Activated CD8-positive, alpha-beta T cell treated with anti-CD3 and anti-CD28 coated beads for 36 hours (primary cell): ENCODE results near the gene LILRA5. TPM values are rescaled to one million over a fixed set of nuclear protein-coding genes. Genes with fewer than 3 reads are reported as not detected.
"Not testable (repeated sequence)": the region's sequence is repeated elsewhere in the genome, so short reads cannot be mapped to it uniquely, and the experiment has no call there.

Experiments
- ATAC-seq: fragments of 200-7000 bp; cut with Tn5 transposase; one replicate; pipeline ENCODE4 v1.10.0; 2021; ENCODE audit warnings: mild to moderate bottlenecking, moderate library complexity
- CTCF ChIA-PET: fragments of 350-600 bp; sonication (Branson Sonifier 250); formaldehyde crosslinking; loops from one replicate; lab custom pipeline; 2021; ENCODE audit warnings: antibody characterized with exemption; lab: Charles Lee
- POLR2A ChIA-PET: fragments of 350-600 bp; sonication (Branson Sonifier 250); formaldehyde crosslinking; loops from one replicate; lab custom pipeline; 2021; ENCODE audit warnings: antibody characterized with exemption; lab: Charles Lee
- DNase-seq: peaks from one replicate; pipeline ENCODE4 v3.0.0-alpha.2; 2020
- H3K27ac Mint-ChIP-seq: one replicate; pipeline ENCODE4 v1.8.0; 2021; ENCODE audit warnings: mild to moderate bottlenecking, mixed read lengths
- H3K27me3 Mint-ChIP-seq: one replicate; pipeline ENCODE4 v1.8.0; 2021; ENCODE audit warnings: mixed read lengths
- H3K36me3 Mint-ChIP-seq: one replicate; pipeline ENCODE4 v1.8.0; 2021; ENCODE audit warnings: low read depth, mixed read lengths
- H3K4me1 Mint-ChIP-seq: one replicate; pipeline ENCODE4 v1.8.0; 2021; ENCODE audit warnings: low read depth, mixed read lengths
- H3K4me3 Mint-ChIP-seq: one replicate; pipeline ENCODE4 v1.8.0; 2021; ENCODE audit warnings: mild to moderate bottlenecking, moderate library complexity, mixed read lengths
- H3K9me3 Mint-ChIP-seq: one replicate; pipeline ENCODE4 v1.8.0; 2021; ENCODE audit warnings: mixed read lengths
- intact Hi-C: fragments of 100-400 bp; cut with micrococcal nuclease; formaldehyde crosslinking; loops from one replicate; pipeline ENCODE4 v1.10.0; 2022
- total RNA-seq, 2 experiments: library from RNA; stranded (reverse); gene quantifications; one replicate each; pipeline ENCODE4 v1.2.3, GENCODE V29; 2021
- TF ChIP-seq, protein P1 (sequence below): fragments of 200-600 bp; IDR thresholded peaks from one replicate; pipeline ENCODE4 v1.8.0; 2022; ENCODE audit warnings: antibody characterized with exemption, mild to moderate bottlenecking

Gene LILRA5
- total RNA-seq, 2 experiments from 2014 or later, result not detected

DNA sequence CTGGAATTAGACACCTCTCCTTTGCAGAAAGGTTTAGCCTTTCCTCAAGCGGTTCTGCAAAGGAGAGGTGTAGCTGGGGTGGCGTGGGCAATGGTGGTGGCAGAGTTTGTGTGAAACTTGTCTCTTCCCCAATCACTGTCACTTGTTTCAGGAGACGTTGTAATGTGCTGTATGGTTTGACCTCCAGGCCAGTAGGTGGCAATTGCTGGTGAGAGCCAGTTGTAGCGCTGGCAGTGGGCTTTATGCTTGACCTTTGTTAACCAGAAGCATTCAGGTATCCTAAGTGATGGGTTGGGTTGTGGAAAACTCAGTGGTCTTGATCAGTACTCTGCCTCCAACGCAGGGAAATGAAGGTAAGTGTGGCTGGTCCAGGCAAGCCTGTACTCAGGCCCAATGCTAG lies 12.7 kb upstream of the LILRA5 start:
- intact Hi-C loops, result loop anchor here (1.0 kb wide), 1 partner anchor 65 kb away; no protein-coding TSS in a partner anchor
- Mint-ChIP-seq H3K27ac (no peak overlapping the region), H3K36me3 (peaks cover 3% of the 10 kb centered on the region), H3K9me3 (peaks cover 8% of the 10 kb centered on the region), H3K4me3 (no peak overlapping the region), H3K27me3 (peaks cover 10% of the 10 kb centered on the region), H3K4me1 (peaks cover 16% of the 10 kb centered on the region)
- no peak for DNase-seq
- CTCF ChIA-PET, result interaction anchor here (1.8 to 8.2 kb wide), 3 partner anchors 53 to 82 kb away, joined by 4 to 147 read pairs (median 4); no protein-coding TSS in a partner anchor
- TF ChIP-seq, protein P1, sequence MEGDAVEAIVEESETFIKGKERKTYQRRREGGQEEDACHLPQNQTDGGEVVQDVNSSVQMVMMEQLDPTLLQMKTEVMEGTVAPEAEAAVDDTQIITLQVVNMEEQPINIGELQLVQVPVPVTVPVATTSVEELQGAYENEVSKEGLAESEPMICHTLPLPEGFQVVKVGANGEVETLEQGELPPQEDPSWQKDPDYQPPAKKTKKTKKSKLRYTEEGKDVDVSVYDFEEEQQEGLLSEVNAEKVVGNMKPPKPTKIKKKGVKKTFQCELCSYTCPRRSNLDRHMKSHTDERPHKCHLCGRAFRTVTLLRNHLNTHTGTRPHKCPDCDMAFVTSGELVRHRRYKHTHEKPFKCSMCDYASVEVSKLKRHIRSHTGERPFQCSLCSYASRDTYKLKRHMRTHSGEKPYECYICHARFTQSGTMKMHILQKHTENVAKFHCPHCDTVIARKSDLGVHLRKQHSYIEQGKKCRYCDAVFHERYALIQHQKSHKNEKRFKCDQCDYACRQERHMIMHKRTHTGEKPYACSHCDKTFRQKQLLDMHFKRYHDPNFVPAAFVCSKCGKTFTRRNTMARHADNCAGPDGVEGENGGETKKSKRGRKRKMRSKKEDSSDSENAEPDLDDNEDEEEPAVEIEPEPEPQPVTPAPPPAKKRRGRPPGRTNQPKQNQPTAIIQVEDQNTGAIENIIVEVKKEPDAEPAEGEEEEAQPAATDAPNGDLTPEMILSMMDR, result no peak
- no peak for ATAC-seq
- POLR2A ChIA-PET, result interaction anchor here (0.9 kb wide), 1 partner anchor 63 kb away, joined by 3 read pairs; no protein-coding TSS in a partner anchor

DNA sequence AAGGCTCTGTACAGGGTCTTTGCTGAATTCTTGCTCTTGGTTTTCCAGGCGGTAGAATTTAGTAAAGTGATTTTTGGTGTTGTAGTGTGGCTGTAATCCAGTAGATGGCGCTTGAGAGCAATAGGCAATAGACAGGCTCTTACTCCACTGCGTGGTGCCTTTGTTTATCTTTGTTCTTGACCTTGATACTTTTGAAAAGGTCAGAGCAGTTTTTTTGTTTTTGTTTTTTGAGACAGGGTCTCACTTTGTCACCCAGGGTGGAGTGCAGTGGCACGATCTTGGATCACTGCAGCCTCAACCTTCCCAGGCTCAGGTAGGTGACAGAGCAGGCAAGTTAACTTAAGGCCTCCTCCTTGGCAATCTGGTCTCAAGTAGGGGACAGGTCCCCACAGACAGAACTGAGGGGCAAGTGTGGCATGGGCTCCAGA lies 12.2 kb upstream of the LILRA5 start:
- H3K4me3 Mint-ChIP-seq, result no peak overlapping the region
- ChIA-PET POLR2A (interaction anchor here (0.9 kb wide), 1 partner anchor 63 kb away, joined by 3 read pairs; no protein-coding TSS in a partner anchor), CTCF (interaction anchor here (0.8 to 8.2 kb wide), 16 partner anchors 8 to 105 kb away, joined by 3 to 147 read pairs (median 5); partner anchors contain the start of genes LAIR1, LILRA4, LILRA5 and TTYH1)
- H3K27me3 Mint-ChIP-seq, result peaks cover 12% of the 10 kb centered on the region
- no peak overlapping the region for H3K27ac Mint-ChIP-seq
- TF ChIP-seq, protein P1, result peak; percentile 97
- H3K9me3 Mint-ChIP-seq, result peaks cover 8% of the 10 kb centered on the region
- H3K4me1 Mint-ChIP-seq, result peaks cover 16% of the 10 kb centered on the region
- intact Hi-C loops, result loop anchor here (1.0 kb wide), 1 partner anchor 65 kb away; no protein-coding TSS in a partner anchor
- H3K36me3 Mint-ChIP-seq, result peaks cover 3% of the 10 kb centered on the region
- ATAC-seq, result peak; percentile 79
- DNase-seq, result peak; percentile 60

DNA sequence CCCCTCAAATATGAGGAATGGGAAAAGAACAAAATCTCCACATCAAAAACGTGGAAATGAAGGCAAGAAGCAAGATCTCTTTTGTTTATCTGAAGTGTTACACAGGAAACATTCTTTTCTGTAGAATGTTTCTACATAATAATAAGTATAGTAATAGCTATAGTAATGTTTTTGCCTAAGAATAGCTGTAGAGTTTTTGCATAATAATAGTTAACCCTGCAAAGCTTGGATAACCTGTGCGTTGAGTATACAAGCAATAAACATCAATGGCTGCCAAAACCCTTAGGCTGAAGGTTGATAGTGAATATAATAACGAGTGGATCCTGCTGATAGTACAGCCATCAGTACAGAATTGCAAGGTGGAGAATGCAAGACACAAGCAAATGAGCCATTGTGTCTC lies 11.1 kb upstream of the LILRA5 start:
- no peak overlapping the region for H3K4me3 Mint-ChIP-seq
- intact Hi-C loops, result no loop called here
- TF ChIP-seq, protein P1, result no peak
- ChIA-PET POLR2A (no interaction called here), CTCF (interaction anchor here (0.7 to 8.2 kb wide), 22 partner anchors 9 to 106 kb away, joined by 3 to 147 read pairs (median 4); partner anchors contain the start of genes LAIR1, LILRA4, LILRA5 and TTYH1)
- no peak for DNase-seq
- peaks cover 16% of the 10 kb centered on the region for H3K4me1 Mint-ChIP-seq
- H3K27ac Mint-ChIP-seq, result no peak overlapping the region
- H3K27me3 Mint-ChIP-seq, result peaks cover 14% of the 10 kb centered on the region
- H3K36me3 Mint-ChIP-seq, result peaks cover 3% of the 10 kb centered on the region
- peaks cover 8% of the 10 kb centered on the region for H3K9me3 Mint-ChIP-seq
- no peak for ATAC-seq

DNA sequence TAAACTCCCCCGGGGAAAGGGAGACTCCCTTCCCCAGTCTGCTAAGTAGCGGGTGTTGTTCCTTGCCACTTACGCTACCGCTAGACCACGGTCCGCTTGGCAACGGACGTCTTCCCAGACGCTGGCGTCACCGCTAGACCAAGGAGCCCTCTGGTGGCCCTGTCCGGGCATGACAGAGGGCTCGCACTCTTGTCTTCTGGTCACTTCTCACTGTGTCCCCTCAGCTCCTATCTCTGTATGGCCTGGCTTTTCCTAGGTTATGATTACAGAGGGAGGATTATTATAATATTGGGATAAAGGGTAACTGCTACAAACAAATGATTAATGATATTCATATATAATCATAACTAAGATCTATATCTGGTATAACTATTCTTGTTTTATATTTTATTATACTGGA lies 10.0 kb upstream of the LILRA5 start:
- H3K9me3 Mint-ChIP-seq, intact Hi-C loops, DNase-seq, H3K4me1 Mint-ChIP-seq, H3K4me3 Mint-ChIP-seq, POLR2A ChIA-PET, ATAC-seq, H3K27ac Mint-ChIP-seq, H3K36me3 Mint-ChIP-seq: not testable (repeated sequence)
- TF ChIP-seq, protein P1, result peak; percentile 12
- CTCF ChIA-PET, result interaction anchor here (2.1 to 8.2 kb wide), 2 partner anchors 32 to 68 kb away, joined by 12 to 147 read pairs; no protein-coding TSS in a partner anchor
- H3K27me3 Mint-ChIP-seq, result peaks cover 14% of the 10 kb centered on the region

DNA sequence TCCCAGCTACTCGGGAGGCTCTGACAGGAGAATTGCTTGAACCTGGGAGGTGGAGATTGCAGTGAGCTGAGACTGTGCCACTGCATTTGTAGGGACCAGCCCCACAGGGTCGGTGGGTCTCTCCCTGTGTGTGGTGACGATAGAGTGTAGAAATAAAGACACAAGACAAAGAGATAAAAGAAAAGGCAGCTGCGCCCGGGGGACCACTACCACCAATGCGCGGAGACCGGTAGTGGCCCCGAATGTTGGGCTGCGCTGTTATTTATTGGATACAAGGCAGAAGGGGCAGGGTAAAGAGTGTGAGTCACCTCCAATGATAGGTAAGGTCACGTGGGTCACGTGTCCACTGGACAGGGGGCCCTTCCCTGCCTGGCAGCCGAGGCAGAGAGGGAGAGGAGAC lies 9.3 kb upstream of the LILRA5 start:
- H3K9me3 Mint-ChIP-seq, H3K36me3 Mint-ChIP-seq, DNase-seq, H3K27ac Mint-ChIP-seq, ATAC-seq, intact Hi-C loops, H3K4me1 Mint-ChIP-seq, H3K4me3 Mint-ChIP-seq, POLR2A ChIA-PET: not testable (repeated sequence)
- CTCF ChIA-PET, result interaction anchor here (1.4 to 8.2 kb wide), 2 partner anchors 57 to 69 kb away, joined by 5 to 147 read pairs; no protein-coding TSS in a partner anchor
- H3K27me3 Mint-ChIP-seq, result peaks cover 14% of the 10 kb centered on the region
